Endothelial cell of umbilical vein (primary cell): ENCODE measurements around the gene FNBP1L.
A peak's percentile ranks its signal among the peaks of the same experiment; 100 is the strongest.
"Not testable (repeated sequence)": the region's sequence is repeated elsewhere in the genome, so short reads cannot be mapped to it uniquely, and the experiment has no call there.

Source experiments
- CTCF ChIP-seq, 2 donors: IDR thresholded peaks; 1 replicate in 1 of 2; 2 replicates in 1 of 2; pipeline ENCODE4 v1.5.1; 2011; ENCODE audit warnings: low read length in 2 of 2, mild to moderate bottlenecking in 2 of 2, moderate library complexity in 2 of 2, control low read depth in 1 of 2, inconsistent platforms in 1 of 2, low read depth in 1 of 2; ENCODE audit not compliant: insufficient read depth in 1 of 2; ENCODE audit errors: extremely low read depth in 1 of 2
- EZH2 ChIP-seq: IDR thresholded peaks from 2 replicates; pipeline ENCODE4 v1.6.1; 2012; ENCODE audit warnings: borderline replicate concordance, low read depth, mild to moderate bottlenecking, moderate library complexity, low read length, inconsistent platforms; ENCODE audit not compliant: severe bottlenecking
- GATA2 ChIP-seq: IDR thresholded peaks from 2 replicates; pipeline ENCODE4 v1.7.0; 2011; ENCODE audit warnings: low read depth, mild to moderate bottlenecking, moderate library complexity, mixed read lengths, low read length; ENCODE audit not compliant: insufficient read length, insufficient read depth
- JUN ChIP-seq: IDR thresholded peaks from 2 replicates; pipeline ENCODE4 v1.6.1; 2011; ENCODE audit warnings: borderline replicate concordance, low read depth; ENCODE audit not compliant: insufficient read length, insufficient read depth
- MYC ChIP-seq: IDR thresholded peaks from one replicate; pipeline ENCODE4 v1.6.1; 2011; ENCODE audit warnings: mild to moderate bottlenecking, low read depth, low read length
- POLR2A ChIP-seq: IDR thresholded peaks from 2 replicates; pipeline ENCODE4 v1.6.1; 2012; ENCODE audit warnings: low read depth, mild to moderate bottlenecking, control low read depth, low read length
- POLR2AphosphoS5 ChIP-seq: IDR thresholded peaks from 2 replicates; pipeline ENCODE4 v1.6.1; 2012; ENCODE audit warnings: low read depth, mild to moderate bottlenecking, control low read depth, low read length, moderate library complexity; ENCODE audit not compliant: insufficient read depth
- TF ChIP-seq, protein P1 (sequence below): IDR thresholded peaks from 2 replicates; pipeline ENCODE4 v1.6.1; 2011; ENCODE audit not compliant: insufficient read depth, insufficient read length

GRCh38 chr1:93553886-93554490, 106.1 kb downstream of the FNBP1L start:
- not testable (repeated sequence) for TF ChIP-seq CTCF (IDR thresholded peaks at IDR 0.05; ENCODE audit: extremely low read depth in 1 of 2, insufficient read depth in 1 of 2, low read depth in 1 of 2, low read length in 2 of 2); POLR2A; EZH2; MYC; JUN; GATA2
- peak; percentile 18 for TF ChIP-seq POLR2AphosphoS5
- TF ChIP-seq, protein P1, sequence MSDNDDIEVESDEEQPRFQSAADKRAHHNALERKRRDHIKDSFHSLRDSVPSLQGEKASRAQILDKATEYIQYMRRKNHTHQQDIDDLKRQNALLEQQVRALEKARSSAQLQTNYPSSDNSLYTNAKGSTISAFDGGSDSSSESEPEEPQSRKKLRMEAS = not testable (repeated sequence)
